Measurements from ENCODE around the gene RXFP4.

Gene RXFP4

GRCh38 chr1:155931332-155932038 is 10.0 kb upstream of the RXFP4 start:
- Histone ChIP-seq H3K9me3 (ENCODE audit: insufficient read depth, low read depth, low read length) (no peaks in the 10 kb centered on the region), H3K4me1 (ENCODE audit: insufficient read depth, low read length, poor library complexity, severe bottlenecking) (peaks cover 32% of the 10 kb centered on the region), H3K9me2 (replicated peaks; ENCODE audit: low read depth, low read length) (no peaks in the 10 kb centered on the region), H3K79me2 (ENCODE audit: insufficient read depth, low read length) (peaks cover 75% of the 10 kb centered on the region), H4K20me1 (ENCODE audit: insufficient read depth, low read length, poor library complexity, severe bottlenecking) (peaks cover 66% of the 10 kb centered on the region), H3K9ac (ENCODE audit: low read depth, low read length, poor library complexity, severe bottlenecking) (peak overlapping the region; percentile 97), H3K4me3 (ENCODE audit: low read length, poor library complexity, severe bottlenecking) (peak overlapping the region; percentile 94), H3K36me3 (ENCODE audit: insufficient read depth, low read length) (peaks cover 28% of the 10 kb centered on the region), H3F3A (ENCODE audit: low read depth) (no peaks in the 10 kb centered on the region), H2AFZ (ENCODE audit: low read length) (no peak overlapping the region), H3K4me2 (ENCODE audit: low read depth, low read length, poor library complexity, severe bottlenecking) (peak overlapping the region; percentile 88), H3K27me3 (ENCODE audit: insufficient read depth, low read length, poor library complexity, severe bottlenecking) (no peaks in the 10 kb centered on the region)
- TF ChIP-seq CTCF (conservative IDR thresholded peaks at IDR 0.05; ENCODE audit: low read length) (no peak), EZH2phosphoT487 (IDR thresholded peaks at IDR 0.05; ENCODE audit: borderline replicate concordance) (no peak)

- TF ChIP-seq CTCF (conservative IDR thresholded peaks at IDR 0.05; ENCODE audit: low read length), result no peak
- TF ChIP-seq EZH2phosphoT487 (IDR thresholded peaks at IDR 0.05; ENCODE audit: borderline replicate concordance), result no peak
- no peaks in the 10 kb centered on the region for H3F3A ChIP-seq (ENCODE audit: low read depth)
- peaks cover 22% of the 10 kb centered on the region for H3K36me3 ChIP-seq (ENCODE audit: insufficient read depth, low read length)
- H3K4me3 ChIP-seq (ENCODE audit: low read length, poor library complexity, severe bottlenecking), result peak overlapping the region; percentile 94
- H3K9ac ChIP-seq (ENCODE audit: low read depth, low read length, poor library complexity, severe bottlenecking), result peak overlapping the region; percentile 97
- H4K20me1 ChIP-seq (ENCODE audit: insufficient read depth, low read length, poor library complexity, severe bottlenecking), result peaks cover 60% of the 10 kb centered on the region
- peak overlapping the region; percentile 88 for H3K4me2 ChIP-seq (ENCODE audit: low read depth, low read length, poor library complexity, severe bottlenecking)
- H3K27me3 ChIP-seq (ENCODE audit: insufficient read depth, low read length, poor library complexity, severe bottlenecking), result no peaks in the 10 kb centered on the region
- H3K79me2 ChIP-seq (ENCODE audit: insufficient read depth, low read length), result peaks cover 69% of the 10 kb centered on the region
- no peaks in the 10 kb centered on the region for H3K9me2 ChIP-seq (replicated peaks; ENCODE audit: low read depth, low read length)
- H2AFZ ChIP-seq (ENCODE audit: low read length), result no peak overlapping the region
- peaks cover 32% of the 10 kb centered on the region for H3K4me1 ChIP-seq (ENCODE audit: insufficient read depth, low read length, poor library complexity, severe bottlenecking)
- H3K9me3 ChIP-seq (ENCODE audit: insufficient read depth, low read depth, low read length), result no peaks in the 10 kb centered on the region
Measured at GRCh38 chr1:155932081-155932480, 9.4 kb upstream of the RXFP4 start.

DNA sequence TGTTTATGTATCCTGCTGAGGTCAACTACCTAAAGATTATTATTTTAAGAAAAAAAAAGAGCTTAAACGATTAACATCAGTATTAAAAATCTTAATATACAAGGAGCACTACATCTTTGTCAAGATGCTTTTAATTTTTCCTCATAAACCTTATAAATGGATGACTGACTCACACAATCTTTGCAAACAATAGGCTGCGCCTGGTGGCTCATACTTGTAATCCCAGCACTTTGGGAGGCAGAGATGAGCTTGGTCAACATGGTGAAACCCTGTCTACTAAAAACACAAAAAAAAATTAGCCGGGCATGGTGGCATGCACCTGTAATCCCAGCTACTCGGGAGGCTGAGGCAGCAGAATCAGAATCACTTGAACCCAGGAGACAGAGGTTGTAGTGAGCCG is 9.0 kb upstream of the RXFP4 start:
- Histone ChIP-seq H3K9me3 (ENCODE audit: insufficient read depth, low read depth, low read length) (no peaks in the 10 kb centered on the region), H3K4me3 (ENCODE audit: low read length, poor library complexity, severe bottlenecking) (peak overlapping the region; percentile 94), H3K9ac (ENCODE audit: low read depth, low read length, poor library complexity, severe bottlenecking) (peak overlapping the region; percentile 97), H3K9me2 (replicated peaks; ENCODE audit: low read depth, low read length) (no peaks in the 10 kb centered on the region), H2AFZ (ENCODE audit: low read length) (no peak overlapping the region), H3K4me1 (ENCODE audit: insufficient read depth, low read length, poor library complexity, severe bottlenecking) (peaks cover 32% of the 10 kb centered on the region), H3K27me3 (ENCODE audit: insufficient read depth, low read length, poor library complexity, severe bottlenecking) (no peaks in the 10 kb centered on the region), H3F3A (ENCODE audit: low read depth) (no peaks in the 10 kb centered on the region), H3K36me3 (ENCODE audit: insufficient read depth, low read length) (peaks cover 18% of the 10 kb centered on the region), H3K4me2 (ENCODE audit: low read depth, low read length, poor library complexity, severe bottlenecking) (peak overlapping the region; percentile 88), H3K79me2 (ENCODE audit: insufficient read depth, low read length) (peaks cover 65% of the 10 kb centered on the region), H4K20me1 (ENCODE audit: insufficient read depth, low read length, poor library complexity, severe bottlenecking) (peaks cover 60% of the 10 kb centered on the region)
- TF ChIP-seq CTCF (conservative IDR thresholded peaks at IDR 0.05; ENCODE audit: low read length) (no peak), EZH2phosphoT487 (IDR thresholded peaks at IDR 0.05; ENCODE audit: borderline replicate concordance) (no peak)

All from Loucy (cell line).